ENCODE measurements around the gene VWCE.

VWCE gene

DNA sequence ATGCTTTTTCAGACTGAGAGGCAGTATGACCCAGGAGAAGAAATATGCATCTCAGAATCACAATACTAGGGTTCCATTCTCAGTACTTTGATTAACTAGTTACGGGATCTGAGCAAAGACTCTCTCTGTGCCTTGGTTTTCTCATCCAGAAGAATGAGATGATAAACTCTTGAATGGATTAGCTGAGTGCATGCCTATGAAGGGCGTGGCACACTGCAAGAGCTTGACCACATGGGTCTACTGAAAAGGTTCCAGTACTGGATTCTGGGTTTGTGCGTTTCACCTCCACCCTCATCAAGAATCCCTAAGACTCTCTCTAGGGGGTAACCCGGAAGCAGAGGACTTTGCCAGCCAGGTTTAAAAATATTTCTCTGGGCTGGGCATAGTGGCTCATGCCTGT lies 28.5 kb downstream of the VWCE start:
- TF ChIP-seq, protein P1, sequence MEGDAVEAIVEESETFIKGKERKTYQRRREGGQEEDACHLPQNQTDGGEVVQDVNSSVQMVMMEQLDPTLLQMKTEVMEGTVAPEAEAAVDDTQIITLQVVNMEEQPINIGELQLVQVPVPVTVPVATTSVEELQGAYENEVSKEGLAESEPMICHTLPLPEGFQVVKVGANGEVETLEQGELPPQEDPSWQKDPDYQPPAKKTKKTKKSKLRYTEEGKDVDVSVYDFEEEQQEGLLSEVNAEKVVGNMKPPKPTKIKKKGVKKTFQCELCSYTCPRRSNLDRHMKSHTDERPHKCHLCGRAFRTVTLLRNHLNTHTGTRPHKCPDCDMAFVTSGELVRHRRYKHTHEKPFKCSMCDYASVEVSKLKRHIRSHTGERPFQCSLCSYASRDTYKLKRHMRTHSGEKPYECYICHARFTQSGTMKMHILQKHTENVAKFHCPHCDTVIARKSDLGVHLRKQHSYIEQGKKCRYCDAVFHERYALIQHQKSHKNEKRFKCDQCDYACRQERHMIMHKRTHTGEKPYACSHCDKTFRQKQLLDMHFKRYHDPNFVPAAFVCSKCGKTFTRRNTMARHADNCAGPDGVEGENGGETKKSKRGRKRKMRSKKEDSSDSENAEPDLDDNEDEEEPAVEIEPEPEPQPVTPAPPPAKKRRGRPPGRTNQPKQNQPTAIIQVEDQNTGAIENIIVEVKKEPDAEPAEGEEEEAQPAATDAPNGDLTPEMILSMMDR (conservative IDR thresholded peaks at IDR 0.05; ENCODE audit: low read depth, low read length), result no peak
- no peak overlapping the region for H3K4me3 ChIP-seq (ENCODE audit: low read depth, low read length)
- DNase-seq (ENCODE audit: low read depth), result peak; percentile 24

- no peak overlapping the region for H3K4me3 ChIP-seq (ENCODE audit: low read depth, low read length)
- TF ChIP-seq, protein P1 (conservative IDR thresholded peaks at IDR 0.05; ENCODE audit: low read depth, low read length), result no peak
- DNase-seq (ENCODE audit: low read depth), result no peak
These were observed 29.8 kb downstream of the VWCE start for GRCh38 chr11:61265357-61265756.

- DNase-seq (ENCODE audit: low read depth), result no peak
- H3K4me3 ChIP-seq (ENCODE audit: low read depth, low read length), result no peak overlapping the region
- TF ChIP-seq, protein P1 (conservative IDR thresholded peaks at IDR 0.05; ENCODE audit: low read depth, low read length), result no peak
These were observed 30.3 kb downstream of the VWCE start for GRCh38 chr11:61264795-61265194.

GRCh38 chr11:61264371-61264770 lies 30.7 kb downstream of the VWCE start:
- H3K4me3 ChIP-seq (ENCODE audit: low read depth, low read length), result no peak overlapping the region
- no peak for DNase-seq (ENCODE audit: low read depth)
- TF ChIP-seq, protein P1 (conservative IDR thresholded peaks at IDR 0.05; ENCODE audit: low read depth, low read length), result no peak

DNA sequence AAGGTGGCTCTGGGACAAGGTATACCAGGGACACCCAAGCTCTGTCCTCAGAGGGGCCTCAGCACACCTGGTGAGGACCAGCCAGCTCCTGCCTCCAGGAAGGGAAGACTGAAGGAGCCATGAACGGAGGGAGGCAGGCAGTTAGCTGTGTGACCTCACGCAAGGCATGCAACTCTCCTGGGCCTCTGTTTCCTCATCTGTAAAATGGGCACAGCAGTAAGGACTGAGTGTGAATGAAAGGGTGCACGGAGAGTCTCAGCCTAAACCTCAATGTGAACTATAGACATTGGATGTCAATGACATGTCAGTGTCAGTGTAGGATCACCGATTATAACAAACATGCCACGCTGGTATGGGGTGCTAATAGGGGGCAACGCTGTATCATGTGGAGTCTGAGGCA lies 35.8 kb downstream of the VWCE start:
- DNase-seq (ENCODE audit: low read depth), result no peak
- no peak overlapping the region for H3K4me3 ChIP-seq (ENCODE audit: low read depth, low read length)
- TF ChIP-seq, protein P1 (conservative IDR thresholded peaks at IDR 0.05; ENCODE audit: low read depth, low read length), result no peak

DNA sequence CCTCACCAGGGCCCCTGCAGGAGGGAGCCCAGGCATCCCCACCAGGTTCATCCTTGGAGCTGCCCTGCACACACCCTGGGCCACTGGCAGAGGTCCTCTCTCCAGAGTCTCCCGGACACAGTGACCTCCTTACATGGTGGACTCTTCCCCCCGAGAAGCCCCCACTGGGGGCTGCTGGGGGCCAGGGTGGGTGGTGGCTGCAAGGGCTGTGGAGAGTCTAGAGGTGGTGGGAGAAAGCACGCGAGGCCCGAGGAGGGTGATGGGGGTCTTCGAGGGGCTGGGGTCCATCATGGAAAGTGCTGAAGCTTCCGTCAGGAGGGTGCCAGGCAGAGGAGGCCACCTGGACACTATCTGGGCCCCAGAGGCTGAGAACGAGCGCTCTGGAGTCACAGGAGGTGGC lies 36.6 kb downstream of the VWCE start:
- TF ChIP-seq, protein P1 (conservative IDR thresholded peaks at IDR 0.05; ENCODE audit: low read depth, low read length), result no peak
- no peak overlapping the region for H3K4me3 ChIP-seq (ENCODE audit: low read depth, low read length)
- DNase-seq (ENCODE audit: low read depth), result no peak

GRCh38 chr11:61256710-61257482 lies 38.2 kb downstream of the VWCE start:
- TF ChIP-seq, protein P1 (conservative IDR thresholded peaks at IDR 0.05; ENCODE audit: low read depth, low read length), result no peak
- no peak for DNase-seq (ENCODE audit: low read depth)
- no peak overlapping the region for H3K4me3 ChIP-seq (ENCODE audit: low read depth, low read length)
